BLaER1 (cell line): ENCODE results near the gene COL4A2.

ENCODE experiments used
- H3K27ac ChIP-seq: shearing (Covaris generic); formaldehyde crosslinking; 2 replicates; pipeline ENCODE4 v1.8.1; 2022
- H3K27me3 ChIP-seq: shearing (Covaris generic); formaldehyde crosslinking; 2 replicates; pipeline ENCODE4 v1.8.1; 2022
- H3K36me3 ChIP-seq: shearing (Covaris generic); formaldehyde crosslinking; 2 replicates; pipeline ENCODE4 v1.8.1; 2022
- H3K4me1 ChIP-seq: shearing (Covaris generic); formaldehyde crosslinking; 2 replicates; pipeline ENCODE4 v1.8.1; 2022
- H3K4me2 ChIP-seq: shearing (Covaris generic); formaldehyde crosslinking; 2 replicates; pipeline ENCODE4 v1.8.1; 2022
- H3K4me3 ChIP-seq: shearing (Covaris generic); formaldehyde crosslinking; 2 replicates; pipeline ENCODE4 v1.8.1; 2022
- H3K9ac ChIP-seq: shearing (Covaris generic); formaldehyde crosslinking; 2 replicates; pipeline ENCODE4 v1.8.1; 2022
- H3K9me3 ChIP-seq: shearing (Covaris generic); formaldehyde crosslinking; 2 replicates; pipeline ENCODE4 v1.8.1; 2022
- H4K20me1 ChIP-seq: shearing (Covaris generic); formaldehyde crosslinking; 2 replicates; pipeline ENCODE4 v1.8.1; 2022
- Cebpa-rat ChIP-seq: shearing (Covaris generic); IDR thresholded peaks from 2 replicates; pipeline ENCODE4 v1.8.1; 2022

COL4A2 gene

GRCh38 chr13:110263888-110264287, 43.2 kb upstream of the COL4A2 start:
- H3K4me3 ChIP-seq = no peak overlapping the region
- H3K9ac ChIP-seq = no peak overlapping the region
- H3K4me1 ChIP-seq = peaks cover 48% of the 10 kb centered on the region
- no peaks in the 10 kb centered on the region for H3K27me3 ChIP-seq
- no peaks in the 10 kb centered on the region for H3K36me3 ChIP-seq
- no peak for TF ChIP-seq Cebpa-rat
- no peaks in the 10 kb centered on the region for H4K20me1 ChIP-seq
- no peak overlapping the region for H3K4me2 ChIP-seq
- peaks cover 9% of the 10 kb centered on the region for H3K9me3 ChIP-seq
- no peak overlapping the region for H3K27ac ChIP-seq

GRCh38 chr13:110264685-110265275, 42.3 kb upstream of the COL4A2 start:
- H3K9me3 ChIP-seq = peaks cover 8% of the 10 kb centered on the region
- H4K20me1 ChIP-seq = no peaks in the 10 kb centered on the region

DNA sequence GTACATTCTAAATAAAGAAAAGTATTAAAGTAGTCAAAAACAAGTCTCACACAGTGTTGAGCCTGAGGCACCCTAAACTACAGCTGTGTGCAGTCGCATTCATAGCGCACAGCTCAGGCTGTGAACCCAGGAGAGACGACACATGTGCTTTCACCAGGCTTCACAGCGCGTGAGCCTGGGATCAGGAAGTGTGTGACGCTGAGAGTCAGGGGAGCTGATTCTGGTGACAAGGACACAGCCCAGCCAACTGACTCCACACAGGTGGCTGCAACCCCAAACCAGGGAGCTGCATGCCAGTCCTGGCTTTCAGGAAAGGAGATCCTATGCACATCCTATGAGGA, 41.8 kb upstream of the COL4A2 start:
- peaks cover 3% of the 10 kb centered on the region for H3K9me3 ChIP-seq
- H3K4me1 ChIP-seq = peaks cover 34% of the 10 kb centered on the region
- no peak overlapping the region for H3K9ac ChIP-seq
- H3K36me3 ChIP-seq = no peaks in the 10 kb centered on the region
- H3K27ac ChIP-seq = no peak overlapping the region
- no peak for TF ChIP-seq Cebpa-rat
- no peaks in the 10 kb centered on the region for H3K27me3 ChIP-seq
- no peaks in the 10 kb centered on the region for H4K20me1 ChIP-seq
- H3K4me3 ChIP-seq = no peak overlapping the region
- peak overlapping the region; percentile 11; the same call in 1 of the 2 replicates for H3K4me2 ChIP-seq

More at GRCh38 chr13:110264685-110265275, 42.3 kb upstream of the COL4A2 start:
- Histone ChIP-seq H3K36me3 (no peaks in the 10 kb centered on the region), H3K27ac (no peak overlapping the region), H3K9ac (no peak overlapping the region), H3K4me1 (peaks cover 39% of the 10 kb centered on the region), H3K4me3 (no peak overlapping the region), H3K4me2 (peak overlapping the region; percentile 11; the same call in 1 of the 2 replicates), H3K27me3 (no peaks in the 10 kb centered on the region)
- TF ChIP-seq Cebpa-rat = no peak

DNA sequence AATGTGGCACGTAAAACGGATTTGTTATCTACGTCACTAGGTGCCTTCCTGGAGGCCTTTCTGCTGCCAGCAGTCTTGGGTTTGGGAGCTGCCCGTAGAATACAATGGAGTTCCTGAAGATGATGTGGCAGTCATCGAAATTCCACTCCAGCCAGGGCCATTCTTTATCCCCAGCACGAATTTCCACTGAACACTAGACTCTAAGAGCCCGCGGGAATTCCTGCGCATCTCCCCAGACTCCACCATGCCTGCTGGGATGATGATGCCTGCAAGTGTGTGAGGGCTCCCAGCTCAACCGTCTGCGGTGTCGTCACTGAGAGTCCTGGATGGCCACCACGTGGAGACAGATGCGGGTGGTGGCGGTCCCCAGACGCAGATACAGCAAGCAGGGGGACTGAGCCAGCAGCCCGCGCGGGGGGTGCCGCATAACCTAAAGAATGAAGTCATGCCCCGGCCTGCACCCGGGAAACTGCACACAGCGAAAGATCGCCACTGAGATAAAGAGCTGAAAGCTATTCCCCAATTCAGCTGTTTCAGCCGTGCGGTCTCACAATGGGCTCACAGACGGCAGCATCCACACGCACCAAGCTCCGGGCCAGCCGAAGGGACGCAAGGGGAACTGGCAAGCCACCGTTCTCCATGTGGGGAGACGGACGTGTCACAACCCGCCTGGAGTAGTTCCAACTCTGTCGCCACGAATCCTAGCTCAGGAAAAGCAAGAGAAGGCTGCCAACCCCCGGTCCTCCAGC, 41.2 kb upstream of the COL4A2 start:
- no peaks in the 10 kb centered on the region for H3K36me3 ChIP-seq
- no peak overlapping the region for H3K9ac ChIP-seq
- H3K4me1 ChIP-seq = peaks cover 28% of the 10 kb centered on the region
- H4K20me1 ChIP-seq = no peaks in the 10 kb centered on the region
- no peak for TF ChIP-seq Cebpa-rat
- H3K27me3 ChIP-seq = no peaks in the 10 kb centered on the region
- H3K9me3 ChIP-seq = no peaks in the 10 kb centered on the region
- H3K27ac ChIP-seq = no peak overlapping the region
- H3K4me2 ChIP-seq = peak overlapping the region; percentile 11; the same call in 1 of the 2 replicates
- H3K4me3 ChIP-seq = no peak overlapping the region

GRCh38 chr13:110266431-110266809, 40.7 kb upstream of the COL4A2 start:
- Histone ChIP-seq H3K9ac (no peak overlapping the region), H3K36me3 (no peaks in the 10 kb centered on the region), H3K27ac (no peak overlapping the region), H3K9me3 (no peaks in the 10 kb centered on the region), H3K4me3 (no peak overlapping the region), H3K27me3 (no peaks in the 10 kb centered on the region), H3K4me1 (peaks cover 23% of the 10 kb centered on the region), H3K4me2 (no peak overlapping the region), H4K20me1 (no peaks in the 10 kb centered on the region)
- TF ChIP-seq Cebpa-rat = no peak

DNA sequence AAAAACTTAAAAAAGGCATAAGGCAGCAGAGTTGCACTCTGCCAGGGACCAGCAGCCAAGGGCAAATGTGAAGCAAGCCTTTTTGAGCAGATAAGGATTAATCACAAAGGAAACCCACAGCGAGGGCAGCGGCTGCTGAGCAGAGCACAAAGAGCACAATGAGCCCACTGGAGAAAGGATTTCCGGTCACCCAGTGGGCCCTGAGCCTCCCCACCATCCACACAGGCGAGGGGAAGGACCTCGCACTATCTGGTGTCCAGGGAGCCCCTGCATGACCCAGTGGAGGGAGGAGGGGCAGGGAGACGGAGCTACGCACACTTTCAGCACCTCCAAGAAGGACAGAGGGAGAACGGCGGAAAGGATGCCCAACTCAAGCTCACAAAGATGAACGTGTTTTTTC, 40.1 kb upstream of the COL4A2 start:
- Histone ChIP-seq H3K9me3 (no peaks in the 10 kb centered on the region), H3K4me1 (peaks cover 17% of the 10 kb centered on the region), H3K27me3 (no peaks in the 10 kb centered on the region), H3K4me2 (no peak overlapping the region), H4K20me1 (no peaks in the 10 kb centered on the region), H3K27ac (no peak overlapping the region), H3K4me3 (no peak overlapping the region), H3K9ac (no peak overlapping the region), H3K36me3 (no peaks in the 10 kb centered on the region)
- TF ChIP-seq Cebpa-rat = no peak

DNA sequence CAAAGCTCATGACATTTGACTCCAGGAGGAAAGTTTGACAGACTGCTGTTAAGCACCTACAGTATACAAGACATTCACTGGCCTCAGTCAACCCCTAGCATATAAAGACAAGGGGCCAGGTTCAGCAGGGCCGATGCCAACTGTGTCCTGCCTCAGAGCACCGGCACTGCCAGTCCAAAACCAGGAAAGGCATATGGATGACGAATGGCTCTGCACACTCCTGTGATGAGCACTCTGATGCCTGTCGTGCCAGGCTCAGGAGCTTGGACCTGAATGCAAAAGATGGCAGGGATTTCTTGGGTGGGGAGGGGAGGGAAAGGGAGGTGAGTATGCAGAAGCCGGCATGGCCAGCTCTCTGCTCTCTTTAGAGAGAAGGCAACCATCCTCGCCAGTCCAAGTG, 39.0 kb upstream of the COL4A2 start:
- no peak overlapping the region for H3K4me3 ChIP-seq
- H3K4me1 ChIP-seq = peaks cover 10% of the 10 kb centered on the region; the same call in 1 of the 2 replicates
- H3K4me2 ChIP-seq = no peak overlapping the region
- no peaks in the 10 kb centered on the region for H3K9me3 ChIP-seq
- no peak for TF ChIP-seq Cebpa-rat
- no peak overlapping the region for H3K27ac ChIP-seq
- H3K36me3 ChIP-seq = no peaks in the 10 kb centered on the region
- H3K9ac ChIP-seq = no peak overlapping the region
- H3K27me3 ChIP-seq = no peaks in the 10 kb centered on the region
- no peaks in the 10 kb centered on the region for H4K20me1 ChIP-seq

GRCh38 chr13:110268576-110269185, 38.4 kb upstream of the COL4A2 start:
- H3K4me3 ChIP-seq = no peak overlapping the region
- no peak overlapping the region for H3K27ac ChIP-seq
- H4K20me1 ChIP-seq = no peaks in the 10 kb centered on the region
- peaks cover 10% of the 10 kb centered on the region; the same call in 1 of the 2 replicates for H3K4me1 ChIP-seq
- H3K9me3 ChIP-seq = no peaks in the 10 kb centered on the region
- H3K27me3 ChIP-seq = no peaks in the 10 kb centered on the region
- H3K36me3 ChIP-seq = no peaks in the 10 kb centered on the region
- no peak overlapping the region for H3K4me2 ChIP-seq
- TF ChIP-seq Cebpa-rat = no peak
- H3K9ac ChIP-seq = no peak overlapping the region

- peaks cover 10% of the 10 kb centered on the region; the same call in 1 of the 2 replicates for H3K4me1 ChIP-seq
- no peak for TF ChIP-seq Cebpa-rat
- no peaks in the 10 kb centered on the region for H3K27me3 ChIP-seq
- no peak overlapping the region for H3K27ac ChIP-seq
- no peaks in the 10 kb centered on the region for H3K9me3 ChIP-seq
- no peak overlapping the region for H3K9ac ChIP-seq
- H3K36me3 ChIP-seq = no peaks in the 10 kb centered on the region
- H3K4me2 ChIP-seq = no peak overlapping the region
- no peak overlapping the region for H3K4me3 ChIP-seq
- no peaks in the 10 kb centered on the region for H4K20me1 ChIP-seq
Observed at GRCh38 chr13:110269509-110270185, 37.4 kb upstream of the COL4A2 start.

- Histone ChIP-seq H3K4me2 (no peak overlapping the region), H3K36me3 (no peaks in the 10 kb centered on the region), H3K9me3 (no peaks in the 10 kb centered on the region), H3K4me3 (no peak overlapping the region), H3K9ac (no peak overlapping the region), H4K20me1 (no peaks in the 10 kb centered on the region), H3K27ac (no peak overlapping the region), H3K27me3 (no peaks in the 10 kb centered on the region), H3K4me1 (peaks cover 2% of the 10 kb centered on the region; the same call in 1 of the 2 replicates)
- TF ChIP-seq Cebpa-rat = no peak
Observed at GRCh38 chr13:110270507-110270906, 36.6 kb upstream of the COL4A2 start.
